NCI-H1436 (cell line): ENCODE results near the gene ITPR1.

Experiments
- DNase-seq: peaks from one replicate; lab custom pipeline; 2025; lab: John Stamatoyannopoulos, UW

Gene ITPR1

DNA sequence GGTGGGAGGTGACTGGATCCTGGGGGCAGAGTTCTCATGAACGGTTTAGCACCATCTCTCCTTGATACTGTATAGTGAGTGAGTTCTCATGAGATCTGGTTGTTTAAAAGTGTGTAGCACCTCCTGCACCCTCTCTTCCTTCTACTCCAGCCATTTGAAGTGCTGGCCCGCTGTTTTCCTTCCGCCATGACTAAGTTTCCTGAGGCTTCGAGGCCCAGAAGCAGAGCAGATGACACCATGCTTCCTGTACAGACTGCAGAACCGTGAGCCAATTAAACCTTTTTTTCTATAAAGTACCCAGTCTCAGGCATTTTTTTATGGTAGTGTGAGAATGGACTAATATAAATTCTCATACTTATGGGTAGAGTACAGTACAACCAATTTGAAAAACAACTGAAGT, 362.5 kb downstream of the ITPR1 start:
- no peak for DNase-seq

DNA sequence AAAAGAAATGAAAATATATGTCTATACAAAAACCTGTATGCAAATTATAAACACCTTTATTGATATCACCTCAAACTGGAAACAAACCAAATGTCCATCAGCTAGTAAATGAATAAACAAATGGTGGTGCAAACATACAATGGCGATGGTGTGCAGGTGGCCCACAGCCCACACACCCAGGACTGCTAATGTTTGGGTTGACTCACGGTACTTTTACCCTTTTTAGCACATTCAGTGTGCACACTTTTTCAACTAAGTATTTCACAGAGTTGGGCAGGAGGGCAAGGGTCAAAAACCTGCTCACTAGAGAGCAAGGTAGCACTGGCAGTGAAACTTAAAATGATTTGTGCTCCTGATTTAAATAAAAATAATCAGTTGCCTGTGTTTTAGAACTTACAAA, 363.0 kb downstream of the ITPR1 start:
- no peak for DNase-seq

DNA sequence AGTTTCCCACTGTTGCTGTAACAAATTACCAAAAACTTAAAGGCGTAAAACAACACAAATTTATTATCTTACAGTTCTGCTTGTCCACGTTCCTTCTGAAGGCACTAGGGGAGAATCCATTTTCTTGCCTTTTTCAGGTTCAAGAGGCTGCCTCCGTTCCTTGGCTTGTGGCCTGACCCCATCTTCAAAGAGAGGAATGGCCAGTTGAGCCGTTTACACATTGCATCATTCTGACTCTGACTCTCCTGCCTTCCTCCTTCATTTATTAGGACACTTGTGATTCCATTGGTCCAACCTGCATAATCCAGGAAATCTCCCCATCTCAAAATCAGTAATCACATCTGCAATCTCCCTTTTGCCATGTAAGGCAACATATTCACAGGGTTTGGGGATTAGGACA, 363.4 kb downstream of the ITPR1 start:
- DNase-seq = no peak

DNA sequence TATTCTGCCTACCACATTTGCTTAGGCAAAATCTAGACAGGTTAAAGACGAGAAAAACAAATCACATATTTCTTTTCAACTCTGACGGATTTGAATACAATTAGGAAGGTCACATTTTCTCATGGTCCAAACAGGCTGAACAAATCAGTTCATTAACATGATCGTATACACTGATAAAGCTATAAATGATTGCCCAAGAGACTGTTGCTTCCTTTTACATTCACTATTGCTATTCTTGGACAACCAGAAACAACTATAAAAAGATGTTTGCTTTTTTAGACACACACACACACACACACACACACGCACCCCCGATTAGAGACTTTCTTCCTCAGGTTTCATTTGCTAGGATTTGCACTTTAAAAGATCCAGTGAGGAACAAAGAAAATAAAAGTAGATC, 363.8 kb downstream of the ITPR1 start:
- DNase-seq = no peak

DNA sequence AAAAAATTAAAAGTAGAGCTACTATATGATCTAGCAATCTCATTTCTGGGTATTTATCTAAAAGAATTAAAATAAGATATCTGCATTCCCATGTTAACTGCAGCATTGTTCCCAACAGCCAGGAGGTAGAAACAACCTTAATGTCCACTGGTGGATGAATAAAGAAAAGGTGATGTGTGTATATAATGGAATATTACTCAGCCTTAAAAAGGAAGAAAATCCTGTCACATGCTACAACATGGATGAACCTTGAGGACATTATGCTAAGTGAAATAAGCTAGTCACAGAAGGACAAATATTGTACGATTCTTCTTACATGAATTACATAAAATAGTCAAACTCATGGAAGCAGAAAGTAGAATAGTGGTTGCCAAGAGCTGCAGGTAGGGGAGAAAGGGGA, 366.6 kb downstream of the ITPR1 start:
- DNase-seq = no peak

DNA sequence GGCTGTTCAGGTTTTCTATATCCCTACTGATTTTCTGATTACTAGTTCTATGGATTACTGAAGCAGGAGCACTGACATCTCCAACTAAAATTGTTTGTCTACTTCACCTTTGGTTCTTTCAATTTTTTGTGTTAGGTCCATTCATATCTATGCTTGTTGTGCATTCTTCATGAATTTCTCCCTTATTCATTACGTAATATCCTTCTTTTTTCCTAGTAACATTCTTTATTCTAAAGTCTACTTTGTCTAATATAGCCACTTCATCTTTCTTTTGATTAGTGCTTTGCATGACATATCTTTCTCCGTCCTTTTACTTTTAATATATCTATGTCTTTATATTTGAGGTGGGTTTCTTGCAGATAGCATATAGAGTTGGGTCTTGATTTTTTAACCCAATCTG, 369.8 kb downstream of the ITPR1 start:
- no peak for DNase-seq

DNA sequence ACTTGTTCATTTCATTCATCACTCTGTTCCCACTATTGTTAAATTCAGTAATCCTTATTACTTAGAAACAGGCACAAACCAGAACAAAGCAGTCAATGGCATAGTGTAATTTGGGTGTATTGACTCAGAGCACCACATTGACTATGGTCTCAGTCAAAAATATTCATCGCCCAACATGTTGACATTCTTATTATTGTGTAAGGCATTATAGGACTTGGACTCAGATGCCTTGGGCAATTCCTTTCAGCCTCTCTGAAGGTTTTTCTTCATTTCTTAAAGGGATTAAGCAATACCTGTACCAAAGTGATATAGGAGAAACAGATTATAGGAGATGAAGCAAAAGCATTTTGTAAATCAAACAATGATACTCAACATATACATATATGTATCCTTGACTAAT, 371.4 kb downstream of the ITPR1 start:
- DNase-seq = no peak

DNA sequence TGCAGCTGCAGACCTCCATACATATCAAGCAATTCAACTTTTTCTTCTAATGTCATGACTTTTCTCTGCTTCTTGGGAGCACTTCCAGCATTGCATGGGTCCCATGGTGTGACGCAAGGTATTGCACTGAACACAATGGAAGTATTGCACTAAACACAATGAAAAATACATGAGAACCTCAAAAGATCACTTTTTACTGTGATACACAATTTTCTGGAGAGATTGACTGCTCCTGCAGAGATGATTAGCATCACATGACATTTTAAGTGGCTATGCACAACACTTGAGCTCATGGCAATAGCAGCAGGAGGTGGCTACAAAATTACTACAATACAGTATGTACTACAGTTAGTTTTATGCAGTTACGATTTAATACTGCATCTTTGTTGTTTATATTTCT, 372.6 kb downstream of the ITPR1 start:
- no peak for DNase-seq

DNA sequence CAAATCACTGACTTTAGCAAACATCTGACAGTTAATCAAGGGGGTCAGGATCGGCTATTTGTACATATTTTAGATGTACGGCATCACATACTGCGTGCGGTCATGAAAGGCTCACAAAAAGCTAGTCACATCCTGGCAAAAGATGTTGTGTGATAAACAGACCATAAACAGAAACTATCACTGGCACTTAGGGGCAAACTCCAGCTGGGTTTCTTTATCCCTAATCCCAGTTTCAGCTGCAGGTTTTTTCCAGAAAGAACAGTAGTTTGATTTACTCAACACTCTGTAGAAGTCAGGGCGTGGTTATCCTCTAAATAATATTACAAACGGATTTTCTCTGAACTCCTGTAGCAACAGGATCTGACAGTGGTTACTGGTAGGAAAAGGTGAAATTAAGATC, 373.7 kb downstream of the ITPR1 start:
- no peak for DNase-seq

DNA sequence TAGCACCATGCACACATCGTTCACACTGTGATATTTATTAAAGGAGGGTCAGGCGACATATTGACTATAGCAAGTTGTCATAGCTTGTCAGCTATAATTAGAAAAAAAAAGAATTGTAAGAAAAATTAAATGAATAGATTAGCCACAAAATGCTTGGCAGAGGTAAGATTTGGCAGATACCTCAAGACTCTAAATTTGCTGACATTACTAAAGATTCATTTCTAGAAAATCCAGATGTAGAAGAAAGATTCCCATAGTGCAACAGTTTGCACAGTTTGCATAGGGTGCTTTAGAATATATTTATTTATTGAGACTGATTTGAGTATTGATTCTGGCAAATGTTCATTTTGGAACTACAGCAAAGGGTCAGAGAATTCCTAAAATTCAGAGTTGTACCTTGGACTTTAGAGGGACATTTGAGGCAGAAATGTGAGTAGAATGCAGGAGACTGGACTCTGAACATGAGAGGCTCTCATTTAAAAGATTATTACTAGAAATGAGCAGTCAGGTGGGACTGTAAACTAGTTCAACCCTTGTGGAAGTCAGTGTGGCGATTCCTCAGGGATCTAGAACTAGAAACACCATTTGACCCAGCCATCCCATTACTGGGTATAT, 384.1 kb downstream of the ITPR1 start:
- DNase-seq = no peak

DNA sequence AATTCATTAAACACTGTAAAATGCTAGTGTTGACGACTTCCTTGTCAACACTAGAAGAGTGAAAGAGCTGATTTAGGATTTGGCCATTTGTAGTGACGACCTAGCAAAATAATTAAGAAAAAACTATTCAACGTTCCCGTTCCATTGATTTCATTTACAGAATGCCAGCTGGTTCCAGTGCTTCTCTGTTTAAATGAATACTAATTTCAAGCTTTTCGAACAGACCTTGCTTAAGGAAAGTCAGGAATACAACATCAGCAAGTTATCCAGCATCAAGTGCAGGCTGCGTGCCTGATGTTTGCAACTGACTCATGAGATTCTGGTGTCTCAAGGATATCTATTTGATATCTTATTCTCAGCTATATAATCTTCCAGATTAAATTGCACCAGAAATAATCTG, 387.7 kb downstream of the ITPR1 start:
- no peak for DNase-seq

DNA sequence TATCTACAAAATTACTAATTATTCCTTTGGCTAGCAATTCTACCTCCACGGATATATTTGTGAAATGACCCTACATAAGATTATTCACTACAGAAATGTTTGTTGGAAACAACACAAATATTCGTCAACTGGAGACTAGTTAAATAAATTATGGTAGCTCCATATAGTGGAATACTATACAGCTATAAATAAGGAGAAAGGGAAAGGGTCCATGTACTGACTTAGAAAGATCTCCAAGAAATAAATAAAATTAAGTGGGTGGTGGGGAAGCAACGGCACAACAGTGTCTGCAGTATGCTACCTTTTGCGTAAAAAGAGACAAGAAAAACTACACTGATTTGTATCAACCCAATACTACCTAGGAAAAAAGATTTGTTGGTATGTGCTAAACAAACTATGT, 389.4 kb downstream of the ITPR1 start:
- no peak for DNase-seq

DNA sequence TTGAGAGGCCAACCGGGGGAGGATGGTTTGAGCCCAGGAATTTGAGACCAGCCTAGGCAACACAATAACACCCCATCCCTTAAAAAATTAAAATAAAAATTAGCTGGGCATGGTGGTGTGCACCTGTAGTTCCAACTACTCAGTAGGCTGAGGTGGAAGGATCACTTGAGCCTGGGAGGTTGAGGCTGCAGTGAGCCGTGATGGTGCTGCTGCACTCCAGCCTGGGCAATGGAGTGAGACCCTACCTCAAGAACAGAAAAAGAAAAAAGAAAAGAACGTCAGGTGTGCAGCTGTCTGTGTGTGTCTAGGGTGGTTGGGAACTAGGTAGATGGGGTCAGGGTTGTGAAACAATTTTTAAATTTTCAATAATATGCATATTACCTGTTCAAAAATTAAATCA, 389.9 kb downstream of the ITPR1 start:
- DNase-seq = no peak

DNA sequence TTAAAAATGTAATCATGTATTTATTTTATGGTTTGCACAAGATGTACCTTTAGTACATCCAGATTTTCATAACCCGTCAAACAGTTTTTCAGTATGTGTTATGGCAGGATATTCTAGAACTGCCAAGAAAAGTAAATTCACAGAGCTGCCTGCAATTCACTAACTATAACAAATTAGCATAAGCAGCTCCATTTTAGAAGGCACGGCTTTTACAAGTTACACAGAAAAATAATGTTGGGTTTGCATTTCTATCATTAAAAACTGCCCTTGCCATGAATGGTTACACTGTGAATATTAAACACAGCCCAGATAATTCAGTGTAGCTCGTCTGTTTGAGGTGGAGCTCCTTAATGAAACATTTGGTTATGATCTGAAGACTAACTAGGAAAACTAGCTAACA, 391.7 kb downstream of the ITPR1 start:
- no peak for DNase-seq

DNA sequence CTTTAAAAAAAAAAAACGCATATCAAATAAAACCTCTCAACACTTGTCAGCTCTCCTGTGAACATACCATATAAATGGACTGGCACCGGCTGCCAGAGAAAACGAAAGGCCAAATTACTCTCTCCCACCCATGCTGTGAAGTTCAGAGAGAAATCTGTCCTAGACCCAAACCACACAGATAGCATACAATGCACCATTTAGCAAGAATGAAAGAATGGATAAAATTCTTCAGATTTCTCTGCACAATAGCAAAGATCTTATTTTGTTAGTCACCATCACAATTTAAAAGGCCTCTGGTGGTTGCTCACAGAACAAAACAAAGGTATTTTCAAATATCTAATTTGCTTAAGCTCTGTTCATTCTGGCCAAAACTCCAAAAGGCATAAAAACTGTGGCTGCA, 392.2 kb downstream of the ITPR1 start:
- no peak for DNase-seq

DNA sequence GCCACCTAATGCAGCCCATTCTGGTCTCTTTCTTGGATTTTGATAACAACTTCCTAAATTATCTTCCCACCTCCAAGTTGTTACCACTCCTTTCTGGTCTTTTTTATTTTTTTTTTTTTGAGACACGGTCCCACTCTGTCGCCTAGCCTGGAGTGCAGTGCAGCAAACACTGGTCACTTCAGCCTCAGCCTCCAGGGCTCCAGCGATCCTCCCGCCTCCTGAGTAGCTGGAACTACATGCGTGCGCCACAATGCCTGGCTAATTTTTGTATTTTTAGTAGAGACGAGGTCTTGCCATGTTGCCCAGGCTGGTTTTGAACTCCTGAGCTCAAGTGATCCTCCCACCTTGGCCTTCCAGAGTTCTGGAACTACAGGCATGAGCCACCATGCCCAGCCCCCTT, 393.3 kb downstream of the ITPR1 start:
- no peak for DNase-seq

DNA sequence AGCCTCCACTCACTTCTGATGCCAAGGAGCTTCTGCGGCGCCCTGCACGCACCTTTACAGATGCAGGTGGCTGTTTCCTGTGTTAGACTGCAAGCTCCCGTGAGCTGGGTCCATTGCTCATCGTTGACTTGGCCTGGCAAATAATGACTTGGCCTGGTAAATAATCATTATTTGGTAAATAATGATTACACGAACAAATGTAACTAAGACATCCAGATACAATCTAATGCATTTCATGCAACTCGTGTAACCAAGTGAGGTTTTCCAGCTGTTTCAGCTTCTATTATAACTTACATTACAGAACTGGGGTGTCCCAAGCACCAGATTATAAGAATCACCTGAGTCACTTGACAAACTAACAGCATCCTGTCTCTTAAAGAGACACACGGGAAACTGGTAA, 394.0 kb downstream of the ITPR1 start:
- no peak for DNase-seq

DNA sequence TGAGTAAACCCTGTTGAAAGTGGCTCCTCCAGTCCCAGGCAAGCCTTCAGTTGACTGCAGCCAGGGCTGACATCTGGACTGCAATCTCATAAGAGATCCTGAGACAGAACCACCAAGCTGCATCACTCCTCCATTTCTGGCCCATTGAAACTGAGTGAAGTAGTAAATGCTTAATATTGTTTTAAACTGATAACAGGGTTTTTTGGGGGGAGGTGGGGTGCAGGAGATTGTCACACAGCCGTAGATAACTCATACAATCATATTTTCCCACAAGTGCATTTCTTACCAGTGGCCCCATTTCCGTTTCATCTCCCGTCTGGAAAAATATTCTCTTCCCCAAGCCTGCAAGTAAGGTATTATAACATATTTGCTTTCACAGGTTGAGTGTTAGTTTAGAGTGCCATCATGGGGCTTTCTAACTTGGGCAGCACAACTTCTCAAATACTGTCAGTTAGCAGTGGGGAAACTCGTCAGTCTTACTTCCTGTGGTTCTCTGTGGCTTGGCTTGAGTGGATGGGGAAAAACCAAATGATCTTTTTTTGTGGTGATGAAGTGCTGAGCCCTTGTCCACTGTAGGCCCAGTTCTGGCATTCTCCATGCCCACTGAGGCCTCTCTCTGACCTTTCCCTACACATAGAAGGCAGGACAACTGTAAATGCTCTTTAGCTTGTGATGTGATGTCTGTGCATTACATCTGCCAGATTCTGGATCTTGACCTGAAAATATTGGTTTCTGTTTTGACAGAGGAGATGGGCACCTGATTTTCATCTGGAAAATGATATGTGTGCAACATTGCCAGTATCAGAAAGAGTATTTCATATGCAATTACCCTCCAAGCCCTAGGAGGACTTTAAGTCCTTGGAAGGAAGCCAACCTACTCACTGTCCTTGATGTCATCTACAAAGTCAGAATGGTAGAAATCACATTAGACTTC, 396.0 kb downstream of the ITPR1 start:
- no peak for DNase-seq

DNA sequence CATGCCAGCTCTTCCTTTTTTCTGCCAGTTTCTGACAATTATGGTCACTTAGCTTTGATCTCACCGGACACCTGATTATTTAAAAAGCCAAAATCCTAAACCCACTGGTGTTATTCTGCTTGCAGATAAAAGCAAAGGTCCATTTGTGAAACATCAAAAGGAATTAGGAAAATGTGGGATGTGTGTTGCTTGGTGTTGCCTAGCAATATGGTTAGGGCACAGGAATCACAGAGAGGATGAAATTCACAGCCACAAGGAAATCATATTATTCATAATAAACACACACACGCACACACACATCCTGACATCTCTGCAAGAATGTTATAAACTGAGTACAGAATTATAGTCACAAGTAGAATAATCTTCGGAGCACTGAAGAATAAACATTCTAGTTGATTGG, 396.7 kb downstream of the ITPR1 start:
- no peak for DNase-seq

DNA sequence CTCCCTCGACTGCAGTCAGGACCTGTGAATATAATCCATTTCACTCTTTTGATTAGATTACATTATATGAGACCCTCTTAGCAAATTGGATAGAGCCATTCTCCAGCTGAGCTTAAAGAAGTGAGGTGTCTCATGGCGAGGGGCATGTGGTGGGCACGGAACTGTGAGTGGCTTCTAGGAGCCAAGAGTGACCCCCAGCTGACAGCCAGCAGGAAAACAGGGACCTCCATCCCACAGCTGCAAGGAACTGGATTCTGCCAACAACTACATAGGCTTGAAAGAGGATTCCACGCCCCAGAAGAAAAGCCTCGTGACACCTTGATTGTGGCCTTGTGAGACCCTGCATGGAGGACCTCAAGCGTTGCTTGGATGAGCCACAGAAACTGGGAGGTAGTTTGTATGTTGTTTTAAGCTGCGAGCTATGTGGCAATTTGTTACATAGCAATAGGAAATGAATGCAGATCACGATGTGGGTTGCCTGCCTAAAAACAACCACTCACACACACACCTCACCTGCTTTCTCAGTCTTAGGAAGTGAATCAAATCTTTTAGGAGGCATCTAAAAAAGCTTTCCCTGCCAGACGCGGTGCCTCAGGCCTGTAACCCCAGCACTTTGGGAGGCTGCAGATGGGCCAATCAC, 401.9 kb downstream of the ITPR1 start:
- DNase-seq = no peak

DNA sequence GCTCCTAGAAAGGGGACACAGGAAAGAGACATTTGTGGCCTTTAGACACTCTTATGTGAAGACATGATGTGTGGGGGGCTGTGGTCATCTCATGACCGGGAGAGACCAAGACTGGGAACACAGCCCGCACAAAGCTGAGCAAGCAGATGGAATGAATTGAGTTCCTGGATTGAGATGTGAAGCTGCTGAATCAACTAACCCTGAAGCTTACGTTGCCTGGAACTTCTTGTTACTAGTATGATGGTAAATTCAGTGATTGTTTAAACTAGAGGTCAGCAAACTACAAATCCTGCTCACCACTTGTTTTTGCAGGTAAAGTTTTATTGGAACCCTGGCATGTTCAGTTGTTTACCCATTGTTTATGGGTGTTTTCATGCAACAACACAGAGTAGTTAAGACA, 402.7 kb downstream of the ITPR1 start:
- DNase-seq = no peak
